GM13977 (cell line): ENCODE data around the gene SMIM43.
"Not testable (repeated sequence)": the region's sequence is repeated elsewhere in the genome, so short reads cannot be mapped to it uniquely, and the experiment has no call there.

ENCODE experiments used
- DNase-seq: peaks from one replicate; pipeline ENCODE4 v3.0.0; 2012; ENCODE audit warnings: low spot score
- CTCF ChIP-seq: IDR thresholded peaks from 2 replicates; pipeline ENCODE4 v1.5.1; 2012; ENCODE audit warnings: mild to moderate bottlenecking, control low read depth; ENCODE audit not compliant: insufficient read depth; ENCODE audit errors: extremely low read depth, missing control alignments
- in situ Hi-C: fragments of 300-500 bp; cut with MboI; formaldehyde crosslinking; loops from one replicate; pipeline ENCODE4 v1.12.0; 2022; ENCODE audit warnings: low sequenced_read_pairs, low pct_unique_long_range_greater_than_20kb, mixed read lengths, inconsistent platforms; ENCODE audit not compliant: unreplicated experiment

SMIM43 gene

GRCh38 chr4:121760205-121760604 lies 4.8 kb downstream of the SMIM43 start:
- DNase-seq = no peak
- no peak for TF ChIP-seq CTCF
- in situ Hi-C loops = no loop called here

GRCh38 chr4:121758925-121759568 lies 5.9 kb downstream of the SMIM43 start:
- DNase-seq = no peak
- in situ Hi-C loops = no loop called here
- no peak for TF ChIP-seq CTCF

- DNase-seq, in situ Hi-C loops: not testable (repeated sequence)
These were observed 12.8 kb downstream of the SMIM43 start for GRCh38 chr4:121752142-121752541.

- in situ Hi-C loops = loop anchor here (25.0 kb wide), 1 partner anchor 262 kb away; no protein-coding TSS in a partner anchor
- TF ChIP-seq CTCF = no peak
- no peak for DNase-seq
These were observed 15.7 kb downstream of the SMIM43 start for GRCh38 chr4:121749225-121749624.

- in situ Hi-C loops = loop anchor here (25.0 kb wide), 1 partner anchor 255 kb away; no protein-coding TSS in a partner anchor
- no peak for DNase-seq
- no peak for TF ChIP-seq CTCF
These were observed 22.2 kb downstream of the SMIM43 start for GRCh38 chr4:121742794-121743193.

GRCh38 chr4:121741751-121742150 lies 23.2 kb downstream of the SMIM43 start:
- TF ChIP-seq CTCF = no peak
- DNase-seq = no peak
- in situ Hi-C loops = loop anchor here (25.0 kb wide), 1 partner anchor 254 kb away; no protein-coding TSS in a partner anchor

- in situ Hi-C loops = loop anchor here (25.0 kb wide), 1 partner anchor 254 kb away; no protein-coding TSS in a partner anchor
- no peak for DNase-seq
- TF ChIP-seq CTCF = no peak
These were observed 24.1 kb downstream of the SMIM43 start for GRCh38 chr4:121740796-121741409.
